Stomach (tissue), 9 donors: ENCODE results near the gene RAI14. TPM values are rescaled to one million over a fixed set of nuclear protein-coding genes. Genes with fewer than 3 reads are reported as not detected.

Source experiments
- DNase-seq, 2 donors: peaks; one replicate each; pipeline versions ENCODE4 v3.0.0 to v3.0.0-alpha.2; 2013 to 2019
- H3K27ac ChIP-seq, 5 donors: fragments of 200-600 bp in 4 of 5; sonication (generic) in 4 of 5; one replicate each; pipeline ENCODE4 v1.5.1; 2013 to 2019; ENCODE audit warnings: mild to moderate bottlenecking in 1 of 5, moderate library complexity in 1 of 5
- H3K27me3 ChIP-seq, 3 donors: fragments of 200-600 bp; sonication (generic); one replicate each; pipeline ENCODE4 v1.5.1; 2017 to 2019; ENCODE audit warnings: mixed run types in 1 of 3
- H3K36me3 ChIP-seq, 4 donors: fragments of 200-600 bp; sonication (generic); 1 replicate in 3 of 4; 2 replicates in 1 of 4; pipeline ENCODE4 v1.5.1; 2016 to 2019
- H3K4me1 ChIP-seq, 4 donors: fragments of 200-600 bp; sonication (generic); one replicate each; pipeline ENCODE4 v1.5.1; 2016 to 2019
- H3K4me3 ChIP-seq, 4 donors: fragments of 200-600 bp; sonication (generic) in 3 of 4; one replicate each; pipeline ENCODE4 v1.5.1; 2016 to 2019; ENCODE audit warnings: mild to moderate bottlenecking in 1 of 4
- H3K9me3 ChIP-seq, 4 donors: fragments of 200-600 bp; sonication (generic); one replicate each; pipeline ENCODE4 v1.5.1; 2016 to 2019
- CTCF ChIP-seq, 7 experiments: fragments of 450-650 bp in 4 of 7; fragments of 200-600 bp in 3 of 7; sonication (generic) in 3 of 7; IDR thresholded peaks; one replicate each; pipeline ENCODE4 v1.5.1; 2016 to 2019; ENCODE audit warnings: antibody characterized with exemption in 7 of 7, control low read depth in 2 of 7, mild to moderate bottlenecking in 1 of 7
- EP300 ChIP-seq: sonication (generic); formaldehyde crosslinking; IDR thresholded peaks from one replicate; pipeline ENCODE4 v1.6.1; 2017; ENCODE audit warnings: antibody characterized with exemption
- POLR2A ChIP-seq, 4 donors: fragments of 450-650 bp; IDR thresholded peaks; one replicate each; pipeline ENCODE4 v1.6.1; 2016; ENCODE audit warnings: antibody characterized with exemption in 4 of 4, control low read depth in 2 of 4, mild to moderate bottlenecking in 1 of 4, moderate library complexity in 1 of 4
- POLR2AphosphoS5 ChIP-seq, 3 donors: sonication (generic); formaldehyde crosslinking; IDR thresholded peaks; one replicate each; pipeline ENCODE4 v1.6.1; 2016; ENCODE audit warnings: antibody characterized with exemption in 3 of 3
- WGBS, 5 donors: extraction: QIAGEN DNeasy Blood & Tissue Kit in 3 of 5; methylation state at CpG; one replicate each; pipeline versions ENCODE4 v1.1.5 to v1.1.7; 2013 to 2018; 5-methylcytosine and 5-hydroxymethylcytosine counted together
- intact Hi-C: fragments of 100-400 bp; cut with DNase I; formaldehyde crosslinking; loops from one replicate; pipeline ENCODE4 v1.15.1; 2023; ENCODE audit warnings: low total_unique reads
- polyA plus RNA-seq, 3 donors: library from polyadenylated mRNA; stranded (reverse); fragments of 200-250 nt; gene quantifications; one replicate each; pipeline ENCODE4 v1.2.3, GENCODE V29; 2013
- total RNA-seq, 5 donors: library from RNA; depleted of rRNA; stranded (reverse); fragments of >200 nt; gene quantifications; one replicate each; pipeline versions ENCODE4 v1.1.0 to v1.2.3, GENCODE V29; 2014 to 2016
- donor health status: healthy with polysubstance abuse.
- donor health status: Bipolar disorder and iron deficiency.
- donor health status: healthy.

RAI14 gene
- total and polyA plus RNA-seq, 8 donors = 5.1 to 62.4 (median 24.1) TPM

- TF ChIP-seq POLR2AphosphoS5 (IDR thresholded peaks at IDR 0.05) = no peak
- no peak for TF ChIP-seq CTCF (IDR thresholded peaks at IDR 0.05)
- TF ChIP-seq POLR2A (IDR thresholded peaks at IDR 0.05) = no peak
- no peak for TF ChIP-seq EP300
- intact Hi-C loops = no loop called here
- H3K36me3 ChIP-seq = no peaks in the 10 kb centered on the region
- 69 to 77% (median 74%) methylated on average over 3 of the region's 3 CpGs for WGBS, 5 donors
- H3K4me1 ChIP-seq = no peaks in the 10 kb centered on the region
- H3K27ac ChIP-seq = no peak overlapping the region
- no peak for DNase-seq
- H3K27me3 ChIP-seq = no peaks in the 10 kb centered on the region
- no peaks in the 10 kb centered on the region for H3K9me3 ChIP-seq
- H3K4me3 ChIP-seq = no peak overlapping the region
Observed at GRCh38 chr5:34866989-34867471, 210.9 kb downstream of the RAI14 start.

GRCh38 chr5:34867660-34868059 lies 211.5 kb downstream of the RAI14 start:
- no peak for DNase-seq
- Histone ChIP-seq H3K9me3 (no peaks in the 10 kb centered on the region), H3K4me3 (no peak overlapping the region), H3K4me1 (no peaks in the 10 kb centered on the region), H3K27me3 (no peaks in the 10 kb centered on the region), H3K36me3 (no peaks in the 10 kb centered on the region), H3K27ac (no peak overlapping the region)
- intact Hi-C loops = no loop called here
- TF ChIP-seq CTCF (IDR thresholded peaks at IDR 0.05) = no peak
- TF ChIP-seq POLR2A (IDR thresholded peaks at IDR 0.05) = no peak
- TF ChIP-seq EP300 = no peak
- no peak for TF ChIP-seq POLR2AphosphoS5 (IDR thresholded peaks at IDR 0.05)
- 77 to 87% (median 80%) methylated on average over 3 of the region's 3 CpGs for WGBS, 5 donors

GRCh38 chr5:34868791-34869190 lies 212.7 kb downstream of the RAI14 start:
- WGBS, 5 donors = 91 to 100% (median 93%) methylated on average over 1 of the region's 1 CpG
- H3K27ac ChIP-seq = no peak overlapping the region
- no peak for DNase-seq
- H3K4me1 ChIP-seq = no peaks in the 10 kb centered on the region
- no peaks in the 10 kb centered on the region for H3K9me3 ChIP-seq
- intact Hi-C loops = no loop called here
- no peak overlapping the region for H3K4me3 ChIP-seq
- TF ChIP-seq EP300 = no peak
- no peak for TF ChIP-seq CTCF (IDR thresholded peaks at IDR 0.05)
- TF ChIP-seq POLR2AphosphoS5 (IDR thresholded peaks at IDR 0.05) = no peak
- TF ChIP-seq POLR2A (IDR thresholded peaks at IDR 0.05) = no peak
- no peaks in the 10 kb centered on the region for H3K36me3 ChIP-seq
- no peaks in the 10 kb centered on the region for H3K27me3 ChIP-seq

GRCh38 chr5:34869256-34869655 lies 213.1 kb downstream of the RAI14 start:
- Histone ChIP-seq H3K4me3 (no peak overlapping the region), H3K4me1 (no peaks in the 10 kb centered on the region), H3K36me3 (no peaks in the 10 kb centered on the region), H3K27me3 (no peaks in the 10 kb centered on the region), H3K9me3 (no peaks in the 10 kb centered on the region), H3K27ac (no peak overlapping the region)
- WGBS, 5 donors = 51 to 73% (median 68%) methylated on average over 1 of the region's 1 CpG
- TF ChIP-seq POLR2AphosphoS5 (IDR thresholded peaks at IDR 0.05) = no peak
- no peak for TF ChIP-seq EP300
- no peak for TF ChIP-seq POLR2A (IDR thresholded peaks at IDR 0.05)
- intact Hi-C loops = no loop called here
- DNase-seq = no peak

GRCh38 chr5:34870382-34870781 lies 214.3 kb downstream of the RAI14 start:
- H3K4me3 ChIP-seq = no peak overlapping the region
- H3K4me1 ChIP-seq = no peaks in the 10 kb centered on the region
- no peaks in the 10 kb centered on the region for H3K36me3 ChIP-seq
- 93 to 95% (median 95%) methylated on average over 2 of the region's 2 CpGs for WGBS, 5 donors
- no peak overlapping the region for H3K27ac ChIP-seq
- H3K9me3 ChIP-seq = peaks cover 0 to 4% (median 0%) of the 10 kb centered on the region in 4 donors
- DNase-seq = no peak
- no peak for TF ChIP-seq CTCF (IDR thresholded peaks at IDR 0.05)
- no peak for TF ChIP-seq POLR2AphosphoS5 (IDR thresholded peaks at IDR 0.05)
- TF ChIP-seq POLR2A (IDR thresholded peaks at IDR 0.05) = no peak
- TF ChIP-seq EP300 = no peak
- intact Hi-C loops = no loop called here
- no peaks in the 10 kb centered on the region for H3K27me3 ChIP-seq
